ENCODE measurements around the gene TBCK. TPM values are rescaled to one million over a fixed set of nuclear protein-coding genes. Genes with fewer than 3 reads are reported as not detected.

TBCK gene
- total RNA-seq, 2 donors from 2014 or later, result 15.7 to 18.8 TPM

- H3K4me3 ChIP-seq, result no peak overlapping the region
- H3K27me3 ChIP-seq, result no peaks in the 10 kb centered on the region
- peaks cover 0 to 34% of the 10 kb centered on the region in 2 donors for H3K4me1 ChIP-seq
- no peaks in the 10 kb centered on the region for H3K9me3 ChIP-seq
- H3K36me3 ChIP-seq, result no peaks in the 10 kb centered on the region
- H3K27ac ChIP-seq, result no peak overlapping the region
- no peak for TF ChIP-seq CTCF (IDR thresholded peaks at IDR 0.05)
- DNase-seq (ENCODE audit: low spot score), result no peak
These were observed 2.5 kb upstream of the TBCK start for GRCh38 chr4:106318511-106318910.

GRCh38 chr4:106317815-106318214, 1.8 kb upstream of the TBCK start:
- H3K9me3 ChIP-seq, result no peaks in the 10 kb centered on the region
- no peak overlapping the region for H3K27ac ChIP-seq
- no peaks in the 10 kb centered on the region for H3K36me3 ChIP-seq
- H3K27me3 ChIP-seq, result no peaks in the 10 kb centered on the region
- no peak for DNase-seq (ENCODE audit: low spot score)
- H3K4me3 ChIP-seq, result no peak overlapping the region
- no peak for TF ChIP-seq CTCF (IDR thresholded peaks at IDR 0.05)
- peaks cover 0 to 34% of the 10 kb centered on the region in 2 donors for H3K4me1 ChIP-seq

GRCh38 chr4:106316773-106317409, 882 bp upstream of the TBCK start:
- H3K4me1 ChIP-seq, result peaks cover 0 to 34% of the 10 kb centered on the region in 2 donors
- TF ChIP-seq CTCF (IDR thresholded peaks at IDR 0.05), result no peak

GRCh38 chr4:106315476-106315967, 487 bp downstream of the TBCK start:
- TF ChIP-seq CTCF (IDR thresholded peaks at IDR 0.05), result no peak
- Histone ChIP-seq H3K9me3 (no peaks in the 10 kb centered on the region), H3K4me3 (peak overlapping the region; percentile 80 to 95), H3K27me3 (no peaks in the 10 kb centered on the region), H3K36me3 (no peaks in the 10 kb centered on the region), H3K27ac (peak overlapping the region; percentile 90 to 92), H3K4me1 (peaks cover 0 to 34% of the 10 kb centered on the region in 2 donors)
- no peak for DNase-seq (ENCODE audit: low spot score)

More at GRCh38 chr4:106316773-106317409, 882 bp upstream of the TBCK start:
- Histone ChIP-seq H3K9me3 (no peaks in the 10 kb centered on the region), H3K4me3 (peak overlapping the region; percentile 80 to 95), H3K36me3 (no peaks in the 10 kb centered on the region), H3K27ac (peak overlapping the region; percentile 90 to 92), H3K27me3 (no peaks in the 10 kb centered on the region)
- DNase-seq (ENCODE audit: low spot score), result no peak

- peak overlapping the region in 1 of 2 donors; percentile 80 for H3K4me3 ChIP-seq
- H3K27ac ChIP-seq, result peak overlapping the region in 1 of 2 donors; percentile 90
- peaks cover 0 to 34% of the 10 kb centered on the region in 2 donors for H3K4me1 ChIP-seq
- H3K36me3 ChIP-seq, result no peaks in the 10 kb centered on the region
- TF ChIP-seq CTCF (IDR thresholded peaks at IDR 0.05), result no peak
- no peaks in the 10 kb centered on the region for H3K27me3 ChIP-seq
- no peaks in the 10 kb centered on the region for H3K9me3 ChIP-seq
- DNase-seq (ENCODE audit: low spot score), result no peak
These were observed 1.0 kb downstream of the TBCK start for GRCh38 chr4:106314960-106315359.
